Gastrocnemius medialis (tissue), 4 donors: ENCODE data around the gene GPR55.

Experiments used
- POLR2A ChIP-seq, 2 donors: fragments of 450-650 bp; IDR thresholded peaks; one replicate each; pipeline ENCODE4 v1.6.1; 2017; ENCODE audit warnings: antibody characterized with exemption in 2 of 2, mild to moderate bottlenecking in 2 of 2, moderate library complexity in 2 of 2
- TF ChIP-seq, protein P1 (sequence below), 5 experiments: fragments of 450-650 bp in 3 of 5; fragments of 200-600 bp in 2 of 5; sonication (generic) in 2 of 5; IDR thresholded peaks in 4 of 5; conservative IDR thresholded peaks in 1 of 5; 1 replicate in 4 of 5; 2 replicates in 1 of 5; pipeline ENCODE4 v1.5.1; 2016 to 2019; ENCODE audit warnings: antibody characterized with exemption in 5 of 5, mild to moderate bottlenecking in 3 of 5, moderate library complexity in 3 of 5

DNA sequence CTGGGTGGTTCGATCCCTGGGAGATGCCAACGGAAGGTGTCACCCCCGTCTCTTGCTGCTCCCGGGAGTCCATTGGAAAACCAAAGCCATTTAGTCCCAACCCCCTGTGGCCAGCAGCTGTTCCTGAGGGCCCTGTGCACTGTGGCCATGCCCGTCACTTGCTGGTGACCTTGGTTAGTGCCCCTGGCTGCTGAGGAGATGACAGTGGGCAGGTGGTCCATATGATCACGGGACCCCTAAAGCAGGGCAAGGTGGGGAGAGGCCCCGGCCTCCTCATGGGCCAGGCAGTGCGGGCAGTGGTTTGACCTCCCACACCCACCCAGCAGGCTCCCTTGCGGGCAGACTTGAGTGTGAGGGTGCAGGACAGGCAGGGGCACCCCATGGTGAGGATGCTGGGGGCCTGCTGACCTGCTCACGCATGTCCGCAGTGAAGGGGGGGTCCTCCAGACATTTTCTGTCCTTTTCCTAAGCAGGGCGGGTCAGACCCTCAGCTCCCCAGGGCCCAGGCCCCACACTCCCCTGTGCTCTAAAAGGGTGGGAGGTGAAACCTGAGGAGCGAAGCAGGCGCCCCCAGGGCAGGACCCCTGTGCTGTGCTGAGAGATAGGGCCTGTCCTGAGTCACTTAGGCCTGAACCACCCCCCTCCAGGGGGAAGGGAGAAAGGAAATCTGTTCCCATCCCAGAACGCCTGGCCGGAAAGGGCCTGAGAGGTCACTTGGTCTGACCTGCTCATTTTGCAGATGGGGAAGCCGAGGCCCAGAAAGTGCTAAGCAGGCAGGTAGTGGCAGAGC is 53.5 kb downstream of the GPR55 start:
- no peak for TF ChIP-seq POLR2A (IDR thresholded peaks at IDR 0.05)
- TF ChIP-seq, protein P1, sequence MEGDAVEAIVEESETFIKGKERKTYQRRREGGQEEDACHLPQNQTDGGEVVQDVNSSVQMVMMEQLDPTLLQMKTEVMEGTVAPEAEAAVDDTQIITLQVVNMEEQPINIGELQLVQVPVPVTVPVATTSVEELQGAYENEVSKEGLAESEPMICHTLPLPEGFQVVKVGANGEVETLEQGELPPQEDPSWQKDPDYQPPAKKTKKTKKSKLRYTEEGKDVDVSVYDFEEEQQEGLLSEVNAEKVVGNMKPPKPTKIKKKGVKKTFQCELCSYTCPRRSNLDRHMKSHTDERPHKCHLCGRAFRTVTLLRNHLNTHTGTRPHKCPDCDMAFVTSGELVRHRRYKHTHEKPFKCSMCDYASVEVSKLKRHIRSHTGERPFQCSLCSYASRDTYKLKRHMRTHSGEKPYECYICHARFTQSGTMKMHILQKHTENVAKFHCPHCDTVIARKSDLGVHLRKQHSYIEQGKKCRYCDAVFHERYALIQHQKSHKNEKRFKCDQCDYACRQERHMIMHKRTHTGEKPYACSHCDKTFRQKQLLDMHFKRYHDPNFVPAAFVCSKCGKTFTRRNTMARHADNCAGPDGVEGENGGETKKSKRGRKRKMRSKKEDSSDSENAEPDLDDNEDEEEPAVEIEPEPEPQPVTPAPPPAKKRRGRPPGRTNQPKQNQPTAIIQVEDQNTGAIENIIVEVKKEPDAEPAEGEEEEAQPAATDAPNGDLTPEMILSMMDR (IDR thresholded peaks at IDR 0.05 in 4 of 5, conservative IDR thresholded peaks at IDR 0.05 in 1 of 5) = no peak
